RWPE1 (cell line): ENCODE measurements around the gene SPATA9.
A peak's percentile ranks its signal among the peaks of the same experiment; 100 is the strongest.
"Not testable (repeated sequence)": the region's sequence is repeated elsewhere in the genome, so short reads cannot be mapped to it uniquely, and the experiment has no call there.

Source experiments
- CTCF ChIA-PET: fragments of 350-600 bp; sonication (Branson Sonifier 250); formaldehyde crosslinking; extraction: SDS; loops from one replicate; lab custom pipeline; 2021; lab: Yijun Ruan, JAX
- POLR2A ChIA-PET: fragments of 400-600 bp; formaldehyde crosslinking; extraction: SDS; loops from one replicate; lab custom pipeline; 2020; ENCODE audit warnings: antibody characterized with exemption; ENCODE audit not compliant: low non-redundant PET; lab: Yijun Ruan, JAX
- DNase-seq: peaks from one replicate; pipeline ENCODE4 v3.0.0; 2012; ENCODE audit warnings: low spot score
- H3K27ac ChIP-seq: fragments of 450-650 bp; 2 replicates; pipeline ENCODE4 v1.5.1; 2017
- TF ChIP-seq, protein P1 (sequence below): fragments of 450-650 bp; conservative IDR thresholded peaks from 2 replicates; pipeline ENCODE4 v1.5.1; 2017; ENCODE audit warnings: low read depth, mild to moderate bottlenecking

The SPATA9 gene

DNA sequence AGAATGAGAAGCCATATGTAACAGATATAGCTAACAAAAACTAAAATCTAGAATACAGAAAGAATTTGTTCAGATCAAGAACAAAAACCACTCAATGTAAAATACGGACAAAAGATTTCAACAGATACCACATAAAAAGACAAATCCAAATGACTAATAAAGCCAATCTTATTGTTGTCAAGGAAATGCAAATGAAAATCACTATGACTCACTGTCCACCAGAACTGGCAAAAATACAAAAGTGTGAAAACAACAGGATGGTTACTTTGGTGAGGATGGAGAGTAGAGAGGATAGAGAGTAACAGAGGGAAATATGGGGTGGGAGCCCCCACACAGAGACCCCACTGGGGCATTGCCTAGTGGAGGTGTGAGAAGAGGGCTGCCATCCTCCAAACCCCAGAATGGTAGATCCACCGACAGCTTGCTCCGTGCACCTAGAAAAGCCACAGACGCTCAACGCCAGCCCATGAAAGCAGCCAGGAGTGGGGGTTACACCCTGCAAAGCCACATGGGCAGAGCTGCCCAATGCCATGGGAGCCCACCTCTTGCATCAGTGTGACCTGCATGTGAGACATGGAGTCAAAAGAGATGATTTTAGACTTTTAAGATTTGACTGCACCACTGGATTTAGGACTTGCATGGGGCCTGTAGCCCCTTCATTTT, 33.1 kb upstream of the SPATA9 start:
- no peak overlapping the region; the same call in 1 of the 2 replicates for H3K27ac ChIP-seq
- TF ChIP-seq, protein P1, sequence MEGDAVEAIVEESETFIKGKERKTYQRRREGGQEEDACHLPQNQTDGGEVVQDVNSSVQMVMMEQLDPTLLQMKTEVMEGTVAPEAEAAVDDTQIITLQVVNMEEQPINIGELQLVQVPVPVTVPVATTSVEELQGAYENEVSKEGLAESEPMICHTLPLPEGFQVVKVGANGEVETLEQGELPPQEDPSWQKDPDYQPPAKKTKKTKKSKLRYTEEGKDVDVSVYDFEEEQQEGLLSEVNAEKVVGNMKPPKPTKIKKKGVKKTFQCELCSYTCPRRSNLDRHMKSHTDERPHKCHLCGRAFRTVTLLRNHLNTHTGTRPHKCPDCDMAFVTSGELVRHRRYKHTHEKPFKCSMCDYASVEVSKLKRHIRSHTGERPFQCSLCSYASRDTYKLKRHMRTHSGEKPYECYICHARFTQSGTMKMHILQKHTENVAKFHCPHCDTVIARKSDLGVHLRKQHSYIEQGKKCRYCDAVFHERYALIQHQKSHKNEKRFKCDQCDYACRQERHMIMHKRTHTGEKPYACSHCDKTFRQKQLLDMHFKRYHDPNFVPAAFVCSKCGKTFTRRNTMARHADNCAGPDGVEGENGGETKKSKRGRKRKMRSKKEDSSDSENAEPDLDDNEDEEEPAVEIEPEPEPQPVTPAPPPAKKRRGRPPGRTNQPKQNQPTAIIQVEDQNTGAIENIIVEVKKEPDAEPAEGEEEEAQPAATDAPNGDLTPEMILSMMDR = no peak
- peak; percentile 85 for DNase-seq
- ChIA-PET POLR2A (no interaction called here), CTCF (interaction anchor here (1.1 kb wide), 1 partner anchor 52 kb away, joined by 9 read pairs; no protein-coding TSS in a partner anchor)

DNA sequence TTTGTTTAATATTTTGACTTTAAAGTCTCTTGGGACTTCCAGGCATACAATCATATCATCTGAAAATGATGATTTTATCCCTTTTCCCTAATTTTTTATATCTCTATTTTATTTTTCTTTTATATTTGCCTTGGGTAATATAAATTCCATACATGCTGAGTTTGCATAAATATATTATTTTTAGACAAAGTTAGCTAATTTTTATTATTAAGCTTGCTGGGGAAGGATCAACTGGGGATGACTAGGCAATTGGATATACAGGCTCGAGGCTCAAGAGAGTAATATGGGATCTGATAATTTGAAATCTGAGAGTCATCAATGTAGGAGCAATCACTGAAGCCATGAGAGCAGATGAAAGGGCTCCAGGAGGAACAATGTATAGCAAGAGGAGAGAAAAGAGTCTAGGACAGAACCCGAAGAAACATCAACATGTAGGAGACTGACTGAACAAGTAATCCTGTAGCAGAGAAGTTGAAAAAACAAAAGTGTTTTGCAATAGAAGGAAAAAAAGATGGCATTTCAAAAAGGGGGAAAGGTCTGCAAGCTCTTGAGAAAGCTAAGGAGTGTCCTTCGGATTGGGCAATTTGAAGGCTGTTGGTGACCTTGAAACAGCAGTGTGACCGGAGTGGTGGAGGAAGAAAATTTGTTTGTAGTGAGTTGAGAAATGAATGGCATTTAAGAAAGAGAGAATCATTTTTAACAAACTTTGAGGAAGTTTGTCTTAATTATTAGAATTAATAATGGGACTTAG, 31.3 kb upstream of the SPATA9 start:
- H3K27ac ChIP-seq = no peak overlapping the region
- POLR2A ChIA-PET = no interaction called here
- TF ChIP-seq, protein P1 = no peak
- CTCF ChIA-PET = no interaction called here
- DNase-seq = no peak

GRCh38 chr5:95713246-95713645, 30.5 kb upstream of the SPATA9 start:
- POLR2A ChIA-PET, DNase-seq, H3K27ac ChIP-seq: not testable (repeated sequence)
- CTCF ChIA-PET = interaction anchor here (1.0 to 1.2 kb wide), 2 partner anchors 8 to 49 kb away, joined by 4 to 6 read pairs; no protein-coding TSS in a partner anchor

DNA sequence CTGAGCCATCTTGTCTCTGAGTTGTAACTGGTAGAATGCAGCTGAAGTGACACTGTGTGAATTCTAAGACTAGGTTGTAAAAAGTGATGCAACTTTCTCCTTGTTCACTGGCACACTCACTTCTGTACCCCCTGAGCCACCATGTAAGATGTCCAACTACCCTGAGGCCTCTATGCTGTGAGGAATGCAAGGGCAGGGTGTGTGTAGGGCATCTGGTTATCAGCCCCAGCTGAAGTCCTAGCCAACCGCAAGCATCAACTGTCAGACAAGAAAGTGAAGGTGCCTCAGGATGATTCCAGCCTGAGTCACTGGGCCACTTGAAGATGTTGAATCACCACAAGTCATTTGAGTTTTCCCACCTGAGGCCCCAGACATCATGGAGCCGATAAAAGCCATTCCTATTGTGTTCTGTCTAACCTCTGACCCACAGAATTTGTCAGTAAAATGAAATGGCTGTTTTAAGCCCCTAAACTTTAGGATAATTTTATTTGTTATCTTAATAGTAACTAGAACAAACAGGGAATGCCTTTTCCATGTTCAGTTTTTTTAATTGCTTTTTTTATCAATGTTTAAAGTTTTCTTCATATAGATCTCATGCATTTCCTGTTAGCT, 29.7 kb upstream of the SPATA9 start:
- H3K27ac ChIP-seq = peak overlapping the region; percentile 61
- TF ChIP-seq, protein P1 = no peak
- DNase-seq = peak; percentile 99
- POLR2A ChIA-PET = no interaction called here
- CTCF ChIA-PET = interaction anchor here (0.6 to 1.2 kb wide), 6 partner anchors 9 to 1872 kb away, joined by 3 to 6 read pairs (median 4); no protein-coding TSS in a partner anchor

DNA sequence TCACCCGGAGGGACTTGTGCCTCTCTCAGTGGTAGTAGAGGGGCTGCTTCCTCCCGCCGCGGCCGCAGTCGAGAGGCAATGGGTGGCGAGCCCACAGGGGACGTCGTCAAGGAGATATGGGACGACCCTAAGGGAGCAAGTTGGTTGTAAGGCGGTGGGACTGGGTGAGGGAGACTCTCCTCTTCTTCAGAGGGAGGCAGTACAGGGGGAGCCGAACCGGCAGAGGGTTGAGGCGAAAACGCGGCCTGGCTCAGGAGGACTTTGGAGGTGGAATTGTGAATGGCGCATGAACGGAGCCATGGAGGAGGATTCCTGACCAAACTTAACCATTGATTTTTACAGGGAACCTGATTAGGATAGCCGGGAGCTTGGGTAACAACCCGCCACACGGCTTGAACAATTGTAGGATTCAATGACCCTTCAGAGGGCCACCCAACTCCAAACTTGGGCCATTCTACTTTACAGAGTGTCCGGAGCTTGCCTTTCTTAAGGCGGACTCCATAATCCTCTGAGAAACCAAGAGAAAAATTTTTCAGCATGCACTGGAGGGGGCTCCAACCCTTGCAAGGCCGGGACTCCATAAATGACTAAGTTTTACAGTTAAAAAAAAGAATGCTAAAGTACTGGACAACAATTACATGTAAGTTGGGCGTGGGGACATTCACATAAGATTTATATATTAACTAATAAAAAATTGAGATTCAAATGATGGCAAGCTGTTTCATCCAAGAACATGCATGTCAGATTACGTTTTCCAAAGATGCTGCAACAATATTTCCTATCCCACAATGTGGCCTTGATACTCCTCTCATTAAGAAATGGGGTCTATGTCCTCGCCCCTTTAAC, 28.9 kb upstream of the SPATA9 start:
- ChIA-PET POLR2A (no interaction called here), CTCF (interaction anchor here (0.7 to 1.2 kb wide), 4 partner anchors 10 to 1872 kb away, joined by 3 to 6 read pairs (median 4); no protein-coding TSS in a partner anchor)
- TF ChIP-seq, protein P1 = no peak

DNA sequence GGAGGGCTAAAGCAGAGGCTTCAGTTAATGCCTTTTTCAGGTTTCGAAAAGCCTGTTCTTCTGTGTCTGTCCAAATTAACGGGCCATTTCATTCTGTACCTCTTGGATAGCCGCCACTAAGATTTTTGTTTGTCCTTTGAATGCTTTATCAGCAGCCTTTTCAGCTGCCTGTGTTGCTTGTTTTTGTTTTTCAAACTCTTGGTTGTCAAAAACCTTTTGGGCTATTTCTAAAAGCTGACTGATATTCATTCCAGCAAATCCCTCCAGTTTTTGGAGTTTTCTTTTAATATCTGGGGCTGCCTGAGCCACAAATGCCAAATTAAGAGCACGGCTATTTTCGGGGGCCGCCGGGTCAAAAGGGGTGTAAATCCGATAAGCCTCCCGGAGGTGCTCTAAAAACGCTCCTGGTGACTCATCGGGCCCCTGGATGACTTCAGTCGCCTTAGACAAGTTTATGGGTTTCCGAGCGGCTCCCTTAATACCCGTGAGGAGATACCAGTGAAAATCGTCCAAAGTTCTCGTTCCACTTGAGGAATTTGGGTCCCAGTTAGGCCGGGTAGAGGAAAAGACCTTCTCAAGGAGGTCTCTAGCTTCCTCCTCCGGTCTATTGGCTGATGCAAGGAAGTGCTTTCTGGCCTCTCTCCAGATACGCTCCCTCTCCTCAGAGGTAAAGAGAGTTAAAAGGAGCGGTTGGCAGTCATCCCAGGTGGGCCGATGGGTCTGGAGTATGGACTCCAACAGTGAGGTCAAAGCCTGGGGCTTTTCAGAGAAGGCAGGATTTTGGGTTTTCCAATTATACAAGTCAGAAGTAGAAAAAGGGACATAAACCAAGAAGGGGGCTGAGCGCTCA, 28.1 kb upstream of the SPATA9 start:
- POLR2A ChIA-PET, H3K27ac ChIP-seq, DNase-seq: not testable (repeated sequence)
- CTCF ChIA-PET = interaction anchor here (0.6 kb wide), 1 partner anchor 365 kb away, joined by 3 read pairs; no protein-coding TSS in a partner anchor

More for the DNA sequence above, 28.9 kb upstream of the SPATA9 start:
- peak overlapping the region; percentile 61 for H3K27ac ChIP-seq
- DNase-seq = no peak
